Stimulated activated CD4-positive, alpha-beta T cell treated with anti-CD3 and anti-CD28 coated beads, Interleukin-12 subunit alpha, Interleukin-12 subunit beta, amount 100 ng/mL, for 48 hours (primary cell): Measurements from ENCODE around the gene CRAMP1.
A peak's percentile ranks its signal among the peaks of the same experiment; 100 is the strongest.

ENCODE experiments used
- DNase-seq, 3 donors: peaks; one replicate each; pipeline ENCODE4 v3.0.0-alpha.2; 2020; ENCODE audit warnings: low read depth in 2 of 3, low spot score in 1 of 3

Gene CRAMP1

DNA sequence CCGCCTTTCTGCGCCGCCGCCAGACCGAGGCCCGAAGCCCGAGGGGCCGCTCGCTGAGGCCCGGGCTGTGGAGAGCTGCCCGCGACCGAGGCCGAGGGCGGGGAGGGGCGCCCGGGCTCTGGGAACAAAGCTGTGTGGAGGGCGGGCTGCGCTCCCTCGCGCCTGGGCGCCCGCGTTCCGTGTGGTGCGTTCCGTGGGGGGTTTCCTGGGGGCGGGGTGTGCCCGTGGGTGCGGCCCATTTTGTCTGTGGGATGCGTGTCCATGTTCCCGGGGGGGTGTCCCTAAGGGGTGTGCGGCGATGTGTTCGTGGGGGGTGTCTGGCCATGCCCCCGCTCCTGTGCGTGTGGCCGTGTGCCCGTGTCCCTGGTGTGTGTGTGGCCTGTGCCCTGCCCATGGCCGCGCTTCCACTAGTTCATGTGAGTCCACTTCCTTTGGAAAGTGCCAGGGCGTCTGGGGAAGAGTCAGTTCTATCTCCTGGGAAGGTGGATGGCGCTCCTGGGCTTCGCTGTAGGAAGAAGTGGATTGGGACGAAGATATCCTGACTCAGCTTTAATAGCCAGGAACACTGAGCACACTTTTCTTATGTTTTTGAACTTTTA, 66.4 kb downstream of the CRAMP1 start:
- DNase-seq = peak; percentile 3 to 35 (median 18)

DNA sequence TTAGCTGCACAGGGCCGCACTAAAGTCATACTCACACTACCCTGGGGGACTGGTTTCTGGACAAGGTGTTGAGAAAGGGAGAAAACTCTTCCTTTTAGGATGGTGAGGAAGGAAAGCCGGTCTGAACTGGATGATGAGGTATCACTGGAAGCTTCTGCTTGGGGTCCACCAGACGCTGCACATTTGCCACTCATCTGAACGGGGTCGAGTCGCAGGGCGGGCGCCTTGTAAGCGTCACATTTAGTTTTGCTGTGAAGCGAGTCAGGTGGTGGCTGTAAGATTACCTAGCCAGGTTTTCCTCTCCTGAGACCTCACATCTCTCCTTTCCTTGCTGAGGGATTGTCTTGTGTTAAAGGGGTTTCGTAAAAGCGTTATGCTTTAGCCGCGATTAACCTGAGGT, 68.2 kb downstream of the CRAMP1 start:
- no peak for DNase-seq

DNA sequence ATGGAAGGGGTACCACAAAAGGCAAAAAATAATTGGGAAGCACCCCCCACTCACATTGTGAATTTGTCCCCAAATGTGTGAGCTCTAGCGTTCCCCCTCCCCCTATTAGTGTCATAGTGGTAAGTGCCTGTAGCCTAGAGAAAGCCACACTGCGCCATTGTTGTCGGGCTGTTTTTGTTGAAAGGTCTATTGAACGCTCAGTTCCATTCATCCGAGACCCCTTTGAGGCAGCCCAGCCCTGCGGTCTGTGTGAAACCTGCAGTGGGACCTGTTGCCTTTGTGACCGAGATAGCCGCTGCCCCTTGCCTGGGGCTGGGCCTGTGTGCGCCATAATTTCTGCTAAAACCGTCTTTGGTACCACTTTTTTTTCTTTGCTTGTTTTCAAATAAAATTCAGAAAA, 68.9 kb downstream of the CRAMP1 start:
- DNase-seq = no peak

DNA sequence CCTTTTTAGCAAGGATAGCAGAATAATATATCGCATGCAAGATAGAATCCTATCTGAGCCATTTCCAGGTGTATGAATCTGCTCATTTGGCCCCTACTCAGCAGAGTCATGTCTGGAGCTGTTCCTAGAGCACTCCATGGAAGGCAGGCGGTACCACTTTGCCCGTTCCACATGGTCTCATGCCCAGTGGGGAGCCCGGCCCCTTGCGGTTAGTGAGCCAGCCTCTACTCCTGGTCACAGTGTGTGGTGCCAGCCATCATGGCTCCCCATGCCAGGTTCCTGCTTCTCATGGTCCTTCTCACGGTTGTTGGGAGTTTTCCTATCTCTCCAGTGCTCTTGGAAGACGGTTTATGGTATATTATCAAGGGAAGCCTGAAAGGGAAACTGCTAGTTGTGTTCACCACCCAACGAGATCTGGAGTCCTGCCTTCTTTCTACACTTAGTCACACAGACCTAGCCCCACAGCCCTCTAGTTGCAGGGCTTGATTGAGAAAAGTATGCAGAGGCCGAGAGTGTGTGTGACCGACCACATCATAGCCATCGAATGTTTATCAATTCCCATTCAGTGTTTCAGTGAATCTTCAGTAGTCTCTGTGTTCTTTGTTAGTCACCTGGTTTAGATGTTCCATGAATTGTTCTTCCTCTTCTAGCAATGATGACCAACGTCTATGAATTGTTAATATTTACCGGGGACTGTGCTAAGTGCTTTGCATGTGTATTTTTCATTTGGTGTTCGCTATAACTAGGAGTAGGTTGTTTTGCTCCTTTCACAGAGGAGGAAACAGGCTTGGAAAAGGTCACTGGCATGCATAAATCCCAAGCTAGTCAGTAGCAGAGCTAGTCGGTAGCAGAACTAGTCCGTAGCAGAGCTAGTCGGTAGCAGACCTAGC, 75.5 kb downstream of the CRAMP1 start:
- DNase-seq = no peak

DNA sequence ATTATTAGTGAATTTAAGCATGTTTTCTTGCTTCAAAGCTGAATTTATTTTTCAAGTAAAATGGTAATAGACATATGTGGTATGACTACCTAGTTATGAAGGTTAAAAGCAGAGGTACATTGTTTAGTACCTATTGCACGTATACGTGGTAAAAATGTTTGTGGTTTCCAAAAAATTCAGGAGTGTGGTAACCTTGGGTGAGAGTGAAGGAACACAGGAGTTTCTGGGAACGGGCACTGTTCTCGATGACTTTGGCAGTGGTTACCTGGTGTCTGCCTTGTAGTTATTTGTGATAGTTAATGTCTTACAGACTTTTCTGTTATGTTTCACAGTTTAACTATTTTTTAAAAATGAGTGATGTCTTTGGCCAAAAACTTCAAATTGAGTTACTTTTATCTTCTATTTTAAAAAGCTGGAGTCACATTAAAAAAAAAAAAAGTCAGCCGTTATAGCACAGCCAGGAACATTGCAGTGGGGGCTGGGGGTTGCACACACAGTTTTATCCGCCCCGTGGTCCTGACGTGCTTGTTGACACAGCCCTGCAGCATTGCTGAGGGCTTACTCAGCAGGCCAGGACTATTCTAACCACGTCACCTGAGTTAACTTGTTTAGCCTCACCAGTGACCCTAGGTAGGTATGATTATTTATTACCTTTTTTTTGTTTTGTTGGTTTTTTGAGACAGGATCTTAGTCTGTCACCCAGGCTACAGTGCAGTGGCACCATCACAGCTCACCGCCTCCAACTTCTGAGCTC, 76.8 kb downstream of the CRAMP1 start:
- DNase-seq = no peak

DNA sequence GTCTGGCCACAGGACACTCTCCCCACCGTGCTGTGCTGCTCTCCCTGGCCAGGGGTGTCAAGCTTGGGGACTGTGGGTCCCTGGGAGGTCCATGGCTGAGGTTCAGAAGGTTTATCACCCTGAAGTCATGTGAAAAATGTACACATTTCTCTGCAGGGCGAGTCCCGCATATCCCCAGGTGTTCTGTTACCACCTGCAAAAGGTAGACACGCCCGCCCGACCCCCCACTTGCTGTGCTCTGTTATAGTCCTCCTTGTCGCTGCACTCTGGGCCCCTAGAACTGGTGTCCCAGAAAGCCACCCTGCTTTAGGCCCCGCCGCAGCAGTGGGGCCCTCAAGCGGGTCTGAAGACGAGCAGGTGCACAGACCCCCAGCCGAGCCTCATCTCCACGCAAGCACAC, 77.7 kb downstream of the CRAMP1 start:
- no peak for DNase-seq

DNA sequence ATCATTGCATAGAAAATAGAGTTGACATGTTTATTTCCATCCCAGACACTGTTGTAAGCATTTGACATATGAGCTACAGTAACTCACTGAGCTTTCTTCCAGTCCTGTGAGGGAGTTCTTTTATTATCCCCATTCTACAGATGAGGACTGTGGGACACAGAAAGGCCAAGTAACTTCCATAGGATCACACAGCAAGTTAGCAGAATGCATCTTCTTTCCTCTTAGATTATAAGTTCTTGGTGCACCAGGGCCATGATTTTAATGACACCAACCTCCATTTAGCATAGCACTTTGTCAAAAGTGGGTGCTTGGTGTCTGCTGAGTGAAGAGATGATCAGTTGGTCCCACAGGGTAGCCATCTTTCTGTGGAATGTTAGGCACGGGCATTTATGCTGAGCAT, 78.7 kb downstream of the CRAMP1 start:
- no peak for DNase-seq

DNA sequence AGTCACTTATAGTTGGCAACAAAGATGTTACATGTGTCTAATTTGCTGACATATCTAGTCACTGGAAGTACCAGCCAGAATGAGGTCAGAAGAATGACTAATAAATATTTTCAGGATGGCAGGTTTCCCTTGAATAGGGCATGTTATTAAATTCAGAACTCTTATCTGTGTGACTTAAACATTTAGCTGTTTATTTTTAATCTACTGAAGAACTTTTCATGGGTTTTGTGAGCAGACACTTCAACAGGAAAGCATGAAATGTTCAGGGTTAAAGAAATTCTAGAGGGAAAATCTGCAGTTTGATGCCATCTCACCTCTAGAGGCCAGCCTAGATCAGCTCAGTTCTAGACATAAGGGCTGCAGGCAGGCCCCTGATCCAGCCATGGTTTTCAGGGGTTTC, 79.1 kb downstream of the CRAMP1 start:
- no peak for DNase-seq

DNA sequence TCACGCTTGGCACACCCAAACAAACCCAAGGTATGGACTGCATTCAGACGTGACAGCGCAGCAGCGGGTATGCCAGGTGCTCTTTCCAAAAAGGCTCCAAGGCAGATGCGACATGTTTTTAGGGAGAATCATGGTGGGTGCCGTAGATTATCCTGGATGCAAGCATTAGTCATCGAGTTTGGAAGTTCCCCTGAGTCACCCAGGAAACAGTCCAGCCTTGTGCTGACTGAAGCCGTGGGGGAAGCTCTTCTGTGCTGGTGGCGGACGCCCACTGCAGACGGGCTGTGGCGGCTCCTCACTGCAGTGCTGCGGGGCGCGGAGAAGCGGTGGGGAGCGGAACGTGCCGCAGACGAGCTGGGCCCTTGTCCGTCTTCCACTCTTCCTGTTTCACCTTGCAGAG, 79.8 kb downstream of the CRAMP1 start:
- no peak for DNase-seq

DNA sequence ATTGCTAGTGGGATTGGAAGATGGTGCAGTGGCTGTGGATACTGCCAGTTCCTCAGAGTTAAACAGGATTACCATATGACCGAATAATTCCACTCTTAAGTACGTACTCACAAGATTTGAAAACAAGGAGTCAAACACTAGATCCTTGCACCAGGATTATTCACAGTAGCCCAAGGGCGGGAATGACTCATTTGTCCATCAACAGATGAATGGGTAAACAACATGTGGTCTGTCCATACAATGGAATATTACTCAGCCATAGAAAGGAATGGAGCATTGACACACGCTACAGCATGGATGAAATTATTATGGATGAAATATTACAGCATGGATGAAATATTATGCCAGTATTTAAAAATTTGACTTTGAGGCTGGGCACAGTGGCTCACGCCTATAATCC, 84.7 kb downstream of the CRAMP1 start:
- no peak for DNase-seq

DNA sequence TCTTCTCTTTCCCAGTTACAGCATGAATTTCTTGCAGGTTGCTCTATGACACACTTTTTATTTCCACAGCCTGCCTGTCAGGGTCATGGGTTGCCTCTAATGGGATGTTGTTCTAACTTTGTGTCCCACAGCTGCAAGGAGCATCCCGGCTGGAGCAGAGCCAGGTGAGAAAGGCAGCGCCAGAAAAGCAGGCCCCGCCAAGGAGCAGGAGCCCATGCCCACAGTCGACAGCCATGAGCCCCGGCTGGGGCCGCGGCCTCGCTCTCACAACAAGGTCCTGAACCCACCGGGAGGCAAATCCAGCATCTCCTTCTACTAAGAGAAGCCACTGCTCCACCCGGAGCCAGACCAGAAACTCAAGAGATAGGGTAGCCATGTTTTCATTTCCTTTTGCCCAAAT, 86.5 kb downstream of the CRAMP1 start:
- DNase-seq = no peak

DNA sequence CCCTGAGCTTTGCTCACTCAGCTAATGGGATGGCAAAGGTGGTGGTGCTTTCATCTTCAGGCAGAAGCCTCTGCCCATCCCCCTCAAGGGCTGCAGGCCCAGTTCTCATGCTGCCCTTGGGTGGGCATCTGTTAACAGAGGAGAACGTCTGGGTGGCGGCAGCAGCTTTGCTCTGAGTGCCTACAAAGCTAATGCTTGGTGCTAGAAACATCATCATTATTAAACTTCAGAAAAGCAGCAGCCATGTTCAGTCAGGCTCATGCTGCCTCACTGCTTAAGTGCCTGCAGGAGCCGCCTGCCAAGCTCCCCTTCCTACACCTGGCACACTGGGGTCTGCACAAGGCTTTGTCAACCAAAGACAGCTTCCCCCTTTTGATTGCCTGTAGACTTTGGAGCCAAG, 88.1 kb downstream of the CRAMP1 start:
- no peak for DNase-seq

DNA sequence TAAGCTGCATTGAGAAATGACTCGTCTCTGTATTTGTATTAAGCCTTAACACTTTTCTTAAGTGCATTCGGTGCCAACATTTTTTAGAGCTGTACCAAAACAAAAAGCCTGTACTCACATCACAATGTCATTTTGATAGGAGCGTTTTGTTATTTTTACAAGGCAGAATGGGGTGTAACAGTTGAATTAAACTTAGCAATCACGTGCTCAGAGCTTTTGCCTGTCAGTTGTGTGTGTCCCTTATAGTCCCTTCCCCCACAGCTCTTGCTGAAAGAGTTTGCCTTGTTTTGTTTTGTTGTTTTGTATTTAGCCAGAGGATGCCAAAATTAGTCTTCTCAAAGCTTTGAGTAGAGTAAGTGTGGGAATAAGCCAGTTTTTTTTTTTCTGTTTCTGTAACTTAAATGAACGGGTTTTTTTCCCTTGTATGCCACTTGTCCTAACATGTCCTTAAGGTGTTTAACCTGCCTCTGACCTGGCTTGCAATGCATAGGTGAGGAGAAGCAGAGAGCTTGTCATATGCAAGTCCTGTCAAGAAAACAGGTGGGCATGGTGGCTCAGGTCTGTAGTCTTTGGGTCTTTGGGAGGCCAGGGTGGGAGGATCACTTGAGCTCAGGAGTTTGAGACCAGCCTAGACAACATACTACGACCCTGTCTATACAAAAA, 89.2 kb downstream of the CRAMP1 start:
- no peak for DNase-seq

DNA sequence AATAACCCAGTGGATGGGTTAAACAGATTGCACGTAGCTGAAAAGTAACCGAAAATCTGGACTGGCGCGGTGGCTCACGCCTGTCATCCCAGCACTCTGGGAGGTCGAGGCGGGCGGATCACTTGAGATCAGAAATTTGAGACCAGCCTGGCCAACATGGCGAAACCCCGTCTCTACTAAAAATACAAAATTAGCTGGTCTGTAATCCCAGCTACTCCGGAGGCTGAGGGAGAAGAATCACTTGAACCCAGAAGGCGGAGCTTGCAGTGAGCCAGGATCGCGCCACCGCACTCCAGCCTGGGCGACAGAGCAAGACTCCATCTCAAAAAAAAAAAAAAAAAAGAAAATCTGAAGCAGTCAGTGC, 93.1 kb downstream of the CRAMP1 start:
- peak in 1 of 3 donors; percentile 20 for DNase-seq

DNA sequence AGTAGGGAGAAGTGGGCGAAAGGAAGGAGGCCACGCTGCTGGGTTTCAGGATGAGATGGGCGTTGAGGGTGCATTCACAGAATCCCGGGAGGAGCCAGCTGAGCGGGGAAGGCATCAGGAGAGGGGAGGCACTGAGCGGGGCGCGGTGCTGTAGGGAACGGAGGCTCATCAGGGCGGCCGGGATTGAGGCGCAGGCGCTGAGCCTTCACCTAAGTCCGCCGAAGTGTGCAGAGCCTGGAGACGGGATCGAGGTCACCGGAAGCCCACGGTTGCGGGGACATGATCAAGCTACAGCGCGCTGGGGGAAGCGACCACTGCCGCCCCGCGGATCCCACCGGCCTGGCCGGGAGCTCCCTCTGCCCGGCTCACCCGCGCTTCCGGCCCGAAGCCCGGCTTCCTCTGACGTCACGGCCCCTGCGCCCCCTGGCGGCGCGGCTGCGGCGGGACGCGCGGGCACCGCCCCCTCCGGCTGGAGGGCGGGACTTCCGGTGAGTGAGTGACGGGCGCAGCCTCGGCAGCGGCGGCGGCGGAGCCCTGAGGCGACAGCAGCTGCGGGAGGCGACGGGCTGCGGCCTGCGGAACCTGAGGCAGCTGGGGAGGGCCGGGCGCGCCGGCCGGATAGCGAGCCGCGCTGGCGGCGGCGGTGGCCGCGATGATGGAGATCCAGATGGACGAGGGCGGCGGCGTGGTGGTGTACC, 93.7 kb downstream of the CRAMP1 start, which contains the start of gene MAPK8IP3:
Gene MAPK8IP3, plus strand, starts transcription at position 508 of the 698 bp plus-strand sequence. Its CDS starts 145 bp downstream, at position 653.
- DNase-seq = peak; percentile 88 to 95 (median 92)

DNA sequence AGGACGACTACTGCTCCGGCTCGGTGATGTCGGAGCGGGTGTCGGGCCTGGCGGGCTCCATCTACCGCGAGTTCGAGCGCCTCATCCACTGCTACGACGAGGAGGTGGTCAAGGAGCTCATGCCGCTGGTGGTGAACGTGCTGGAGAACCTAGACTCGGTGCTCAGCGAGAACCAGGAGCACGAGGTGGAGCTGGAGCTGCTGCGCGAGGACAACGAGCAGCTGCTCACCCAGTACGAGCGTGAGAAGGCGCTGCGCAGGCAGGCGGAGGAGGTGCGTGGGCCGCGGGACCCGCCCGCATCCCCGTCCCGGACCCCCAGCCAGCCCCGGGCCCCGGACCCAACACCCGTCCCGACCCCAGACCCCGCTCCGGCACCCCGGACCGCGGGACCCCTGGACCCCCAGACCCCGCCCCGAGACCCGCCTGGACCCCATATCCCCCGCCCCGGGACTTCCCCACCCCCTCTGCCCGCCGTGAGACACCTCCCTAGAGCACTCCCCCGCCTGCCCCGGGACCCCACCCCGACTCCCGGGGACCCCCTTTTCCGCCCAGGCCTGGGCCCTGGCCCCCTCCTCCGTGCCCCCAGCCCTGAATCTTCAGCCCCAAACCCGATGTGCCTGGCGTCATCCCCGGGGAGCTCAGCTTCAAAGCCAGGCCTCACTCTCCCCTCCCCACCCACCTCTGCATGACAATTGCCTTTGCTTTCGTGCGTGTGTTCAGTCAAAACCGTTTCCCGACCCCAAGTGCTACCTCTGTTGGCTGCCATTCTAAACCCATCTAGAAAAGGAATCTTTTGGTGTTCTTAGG, 94.4 kb downstream of the CRAMP1 start:
- DNase-seq = peak; percentile 12 to 34 (median 23)

DNA sequence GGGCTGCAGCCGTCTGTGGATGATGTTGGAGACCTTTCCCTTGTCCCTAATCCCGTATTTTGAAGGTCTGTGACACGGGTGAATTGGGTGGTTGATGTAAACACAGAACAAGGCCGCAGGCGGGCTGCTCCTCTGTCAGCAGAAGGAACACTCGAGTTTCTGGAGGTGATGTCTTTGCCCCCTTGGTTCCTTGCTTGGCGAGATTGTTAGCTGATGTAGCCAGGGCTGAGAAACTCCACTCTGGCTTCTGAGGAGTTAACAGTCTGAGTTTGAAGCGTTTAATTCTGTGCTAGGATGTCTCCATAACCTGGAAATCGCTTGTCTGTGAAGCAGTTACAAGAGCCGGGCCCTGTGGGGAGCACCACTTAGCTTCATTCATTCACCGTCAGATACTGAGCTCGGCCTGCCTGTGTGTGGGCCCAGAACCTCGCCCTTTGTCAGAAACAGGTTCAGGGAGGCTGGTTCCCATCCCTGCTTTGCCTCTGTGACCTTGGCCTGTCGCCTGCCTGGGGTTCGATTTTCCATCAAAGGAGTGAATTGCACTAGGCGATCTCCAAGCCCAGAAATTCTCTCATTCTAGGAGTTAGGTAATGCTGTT, 95.1 kb downstream of the CRAMP1 start:
- no peak for DNase-seq

DNA sequence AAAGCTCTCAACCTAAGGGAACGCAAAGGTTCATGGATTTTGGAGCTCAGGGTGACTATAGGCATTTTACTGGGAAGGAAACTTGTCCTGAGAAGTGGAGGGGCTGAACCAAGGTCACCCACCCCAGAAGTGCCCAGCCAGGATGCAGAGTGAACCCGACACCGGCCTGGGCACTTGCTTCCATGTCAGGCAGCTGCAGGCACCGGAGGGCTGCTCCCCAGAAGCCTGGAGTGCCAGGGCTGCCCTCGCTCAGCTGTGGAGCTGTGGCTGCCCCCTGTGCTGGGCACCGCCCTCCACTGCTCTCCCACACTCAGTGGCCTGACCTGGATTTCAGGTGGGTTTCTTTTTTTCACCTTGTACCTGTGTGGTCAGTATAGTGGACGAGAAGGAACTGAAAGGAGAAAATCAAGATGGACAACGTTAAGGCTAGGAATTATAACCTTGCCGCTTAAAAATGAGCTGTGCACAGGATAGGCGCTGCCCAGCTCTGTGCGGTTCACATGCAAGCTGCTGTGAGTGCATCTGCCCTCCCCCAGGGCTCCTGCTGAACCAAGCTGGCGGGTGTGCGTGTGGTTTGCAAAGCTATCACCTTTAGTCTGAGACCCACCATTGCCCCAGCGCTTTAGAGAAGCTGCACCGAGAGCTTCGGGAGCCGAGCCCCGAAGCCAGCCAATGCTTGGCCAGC, 96.1 kb downstream of the CRAMP1 start:
- DNase-seq = no peak

DNA sequence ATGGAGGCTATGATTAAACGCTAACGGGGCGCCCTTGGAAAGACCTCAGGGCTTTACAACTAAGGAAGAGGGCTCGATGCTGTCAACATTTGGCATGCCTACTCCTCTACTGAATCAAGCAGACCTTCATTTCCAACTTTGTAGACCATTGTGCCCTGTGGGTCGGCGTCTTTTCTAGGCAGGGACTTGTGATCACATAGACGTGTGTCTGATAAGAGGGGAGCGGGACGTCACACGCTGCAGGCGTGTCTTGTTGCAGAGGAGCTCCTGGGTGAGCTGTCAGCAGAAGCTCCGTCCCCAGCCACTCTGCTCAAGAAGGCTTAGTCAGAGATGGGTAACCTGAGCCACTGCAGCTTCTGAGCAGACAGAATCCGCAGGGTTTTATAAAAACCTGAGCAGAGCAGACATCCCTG, 96.6 kb downstream of the CRAMP1 start:
- no peak for DNase-seq
